K562 (cell line): ENCODE data around the gene TAS2R39. TPM values are rescaled to one million over a fixed set of nuclear protein-coding genes. Genes with fewer than 3 reads are reported as not detected.

Experiments used
- ATAC-seq: fragments of 200-7000 bp; cut with Tn5 transposase; 3 replicates; pipeline ENCODE4 v1.9.1; 2020; ENCODE audit warnings: moderate library complexity
- BruUV-seq: library from RNA; stranded (reverse); fragments of 400-500 nt; replicated peaks from 2 replicates; lab custom pipeline; 2021; lab: Mats Ljungman, UMichigan
- CTCF ChIA-PET: fragments of 300-600 bp; formaldehyde crosslinking; extraction: SDS; loops from one replicate; lab custom pipeline; 2021; ENCODE audit warnings: low intra/inter-chr PET ratio; lab: Yijun Ruan, JAX
- POLR2A ChIA-PET: fragments of 300-600, 350-650 bp; sonication (Branson Sonifier 250); formaldehyde crosslinking; extraction: SDS; loops from one replicate; lab custom pipeline; 2021; ENCODE audit warnings: antibody characterized with exemption, inconsistent platforms; lab: Yijun Ruan, JAX
- DNase-seq, 4 experiments: peaks; one replicate each; pipeline versions ENCODE4 v3.0.0 to v3.0.0-alpha.2; 2011 to 2018; ENCODE audit warnings: low spot score in 3 of 4, mixed read lengths in 3 of 4; ENCODE audit errors: extremely low read depth in 1 of 4
- FAIRE-seq: peaks from 2 replicates; lab custom pipeline; 2011; peaks lifted over from hg19 to GRCh38; lab: Jason Lieb, UNC
- H2AFZ ChIP-seq: 2 replicates; pipeline ENCODE4 v1.6.0; 2011; ENCODE audit warnings: low read depth, low read length, control low read depth, inconsistent platforms
- H3K27ac ChIP-seq: fragments of 200-600 bp; 3 replicates; pipeline ENCODE4 v1.8.0; 2011; ENCODE audit warnings: low read depth, mild to moderate bottlenecking, control low read depth, inconsistent platforms, low read length, moderate library complexity, mixed read lengths; ENCODE audit errors: extremely low read depth
- H3K27me3 ChIP-seq, 2 experiments: fragments of 300-600 bp in 1 of 2; 2 replicates in 1 of 2; 3 replicates in 1 of 2; pipeline versions ENCODE4 v1.6.0 to v1.8.0; 2011; ENCODE audit warnings: inconsistent platforms in 2 of 2, low read length in 2 of 2, mild to moderate bottlenecking in 1 of 2, mixed read lengths in 1 of 2, moderate library complexity in 1 of 2; ENCODE audit not compliant: control insufficient read depth in 2 of 2, insufficient read depth in 2 of 2
- H3K36me3 ChIP-seq: fragments of 300-600 bp; 3 replicates; pipeline ENCODE4 v1.8.0; 2011; ENCODE audit warnings: mild to moderate bottlenecking, low read length, inconsistent platforms; ENCODE audit not compliant: control insufficient read depth, insufficient read depth
- H3K4me1 ChIP-seq, 2 experiments: fragments of 200-600 bp in 1 of 2; replicated peaks in 1 of 2; 2 replicates in 1 of 2; 3 replicates in 1 of 2; pipeline versions ENCODE4 v1.5.1 to v1.8.0; 2011; ENCODE audit warnings: inconsistent platforms in 2 of 2, low read length in 2 of 2, mild to moderate bottlenecking in 1 of 2, mixed read lengths in 1 of 2, moderate library complexity in 1 of 2; ENCODE audit not compliant: control insufficient read depth in 2 of 2, insufficient read depth in 2 of 2
- H3K4me2 ChIP-seq: 2 replicates; pipeline ENCODE4 v1.6.1; 2011; ENCODE audit warnings: low read length, control low read depth, inconsistent platforms, mixed read lengths; ENCODE audit not compliant: insufficient read depth
- H3K4me3 ChIP-seq: fragments of 200-600 bp; sonication (generic), shearing (Covaris generic); 2 replicates; pipeline ENCODE4 v1.5.1; 2016; ENCODE audit warnings: control low read depth, inconsistent platforms
- H3K79me2 ChIP-seq: fragments of 200-600 bp; 3 replicates; pipeline ENCODE4 v1.8.0; 2011; ENCODE audit warnings: low read length, inconsistent platforms; ENCODE audit not compliant: control insufficient read depth, insufficient read depth
- H3K9ac ChIP-seq, 2 experiments: 2 replicates each; pipeline versions ENCODE4 v1.6.0 to v1.6.1; 2011; ENCODE audit warnings: low read depth in 2 of 2, low read length in 2 of 2, control low read depth in 1 of 2, inconsistent platforms in 1 of 2, mild to moderate bottlenecking in 1 of 2, mixed read lengths in 1 of 2; ENCODE audit not compliant: insufficient read depth in 1 of 2
- H3K9me1 ChIP-seq: one replicate; pipeline ENCODE4 v1.6.0; 2011; ENCODE audit warnings: inconsistent platforms, mild to moderate bottlenecking, low read length, moderate library complexity; ENCODE audit not compliant: control insufficient read depth, insufficient read depth
- H3K9me3 ChIP-seq: replicated peaks from 2 replicates; pipeline ENCODE4 v1.5.1; 2011; ENCODE audit warnings: low read depth, low read length, inconsistent platforms; ENCODE audit not compliant: control insufficient read depth, insufficient read depth
- H4K20me1 ChIP-seq: replicated peaks from 2 replicates; pipeline ENCODE4 v1.6.1; 2011; ENCODE audit warnings: low read length, inconsistent platforms, mixed read lengths; ENCODE audit not compliant: control insufficient read depth, insufficient read depth
- CBX3 ChIP-seq, 2 experiments: IDR thresholded peaks; 1 replicate in 1 of 2; 2 replicates in 1 of 2; pipeline ENCODE4 v1.6.1; 2012; ENCODE audit warnings: inconsistent platforms in 2 of 2, low read length in 2 of 2, borderline replicate concordance in 1 of 2, control low read depth in 1 of 2
- HDGF ChIP-seq: fragments of 450-650 bp; IDR thresholded peaks from 2 replicates; pipeline ENCODE4 v1.6.1; 2016
- NR2C1 ChIP-seq, 2 experiments: fragments of 450-650 bp; IDR thresholded peaks; 2 replicates each; pipeline ENCODE4 v1.6.1; 2017; ENCODE audit warnings: mild to moderate bottlenecking in 2 of 2, antibody characterized with exemption in 1 of 2, inconsistent platforms in 1 of 2, missing compliant biosample characterization in 1 of 2, missing genetic modification characterization in 1 of 2
- RBM34 ChIP-seq: fragments of 200-400 bp; formaldehyde crosslinking; IDR thresholded peaks from 2 replicates; pipeline ENCODE4 v1.6.1; 2018; ENCODE audit warnings: low read length, borderline replicate concordance; ENCODE audit not compliant: insufficient read depth
- SPI1 ChIP-seq: IDR thresholded peaks from 2 replicates; pipeline ENCODE4 v1.6.1; 2011; ENCODE audit warnings: low read depth, low read length, control low read depth, borderline replicate concordance
- SRSF1 ChIP-seq: fragments of 200-400 bp; formaldehyde crosslinking; IDR thresholded peaks from 2 replicates; pipeline ENCODE4 v1.6.1; 2017; ENCODE audit warnings: mild to moderate bottlenecking, low read depth, low read length, moderate library complexity
- TCF7L2 ChIP-seq: fragments of 150-350 bp; IDR thresholded peaks from 2 replicates; pipeline ENCODE4 v1.6.1; 2016; ENCODE audit warnings: low read depth, mild to moderate bottlenecking, low read length, moderate library complexity
- ZNF717 ChIP-seq: fragments of 250-450 bp; sonication (Bioruptor Pico); IDR thresholded peaks from 2 replicates; pipeline ENCODE4 v1.5.0; 2021
- WGBS: fragments of 100-300 bp; shearing (Covaris generic); methylation state at CpG from one replicate; pipeline ENCODE4 v1.1.6; 2016; ENCODE audit warnings: low coverage, mixed read lengths; ENCODE audit not compliant: insufficient coverage; ENCODE audit errors: missing lambda C conversion rate; 5-methylcytosine and 5-hydroxymethylcytosine counted together
- in situ Hi-C: fragments of 300-500 bp; cut with MboI; formaldehyde crosslinking; loops from 4 replicates; pipeline ENCODE4 v1.15.0; 2018; ENCODE audit warnings: inconsistent platforms, mixed read lengths
- intact Hi-C: fragments of 100-400 bp; cut with micrococcal nuclease; formaldehyde crosslinking; loops from 2 replicates; pipeline ENCODE4 v1.14.2; 2022
- polyA plus RNA-seq, 8 experiments: library from polyadenylated mRNA; depleted of rRNA in 4 of 8; stranded (reverse) in 5 of 8; unstranded in 3 of 8; fragments of >200 nt; fragmentation: Nextera tagmentation in 2 of 8; fragmentation: Illumina TruSeq in 1 of 8; extraction: Ambion mirVana in 2 of 8; extraction: Trizol in 1 of 8; gene quantifications; 2 replicates each; pipeline versions ENCODE4 v1.2.1 to v1.2.3, GENCODE V29; 2011 to 2014; ENCODE audit warnings: inconsistent platforms in 1 of 8, missing spikeins in 1 of 8
- total RNA-seq, 7 experiments: library from RNA; depleted of rRNA in 6 of 7; stranded (reverse); fragments of >200 nt in 6 of 7; fragmentation: Illumina TruSeq in 2 of 7; extraction: Trizol in 2 of 7; gene quantifications; 2 replicates each; pipeline versions ENCODE4 v1.2.1 to v1.2.3, GENCODE V29; 2011 to 2021; ENCODE audit warnings: low replicate concordance in 1 of 7
- TF ChIP-seq, protein P1 (sequence below): fragments of 450-650 bp; IDR thresholded peaks from 2 replicates; pipeline ENCODE4 v1.6.1; 2018; ENCODE audit not compliant: partially characterized antibody
- TF ChIP-seq, protein P2 (sequence below): sonication (generic); formaldehyde crosslinking; IDR thresholded peaks from 2 replicates; pipeline ENCODE4 v1.8.1; 2023; ENCODE audit warnings: mild to moderate bottlenecking, missing genetic modification reagents, moderate library complexity
- TF ChIP-seq, protein P3 (sequence below): fragments of 250-450 bp; sonication (Bioruptor Pico); IDR thresholded peaks from 2 replicates; pipeline ENCODE4 v1.5.0; 2021; ENCODE audit warnings: mild to moderate bottlenecking, borderline replicate concordance
- TF ChIP-seq, protein P4 (sequence below): fragments of 450-650 bp; conservative IDR thresholded peaks from 2 replicates; pipeline ENCODE4 v1.6.1; 2016; ENCODE audit warnings: missing genetic modification characterization, low read depth, mild to moderate bottlenecking, control low read depth, missing compliant biosample characterization

TAS2R39 gene
- total and polyA plus RNA-seq, 9 of the 15 experiments (the other 6 are each of a cell fraction or from before 2014, with no cell fraction given) = not detected

DNA sequence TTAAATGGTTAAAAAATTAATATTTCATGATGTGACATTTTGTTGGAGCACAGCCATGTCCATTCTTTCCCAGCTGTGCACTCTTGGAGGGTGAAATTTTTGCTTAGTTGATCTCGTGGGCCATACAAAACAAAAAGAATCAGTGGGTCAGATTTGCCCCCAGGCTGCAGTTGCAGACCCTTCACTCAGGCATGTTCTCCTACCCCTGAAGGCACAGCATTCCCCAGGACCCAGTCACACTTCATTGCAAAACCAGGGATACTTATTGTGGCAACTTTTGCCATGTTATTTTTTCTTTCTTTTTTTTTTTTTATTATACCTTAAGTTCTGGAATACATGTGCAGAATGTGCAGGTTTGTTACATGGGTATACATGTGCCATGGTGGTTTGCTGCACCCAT is 44.6 kb downstream of the TAS2R39 start:
- H3K9me1 ChIP-seq = no peaks in the 10 kb centered on the region
- H3K27me3 ChIP-seq = peaks cover 20 to 33% of the 10 kb centered on the region in 2 experiments; a peak in 4 of 5 replicates
- DNase-seq (no peak), ATAC-seq (no peak), FAIRE-seq (no peak)
- no TSS peak for BruUV-seq
- no peaks in the 10 kb centered on the region for H3K36me3 ChIP-seq
- H3K79me2 ChIP-seq = no peaks in the 10 kb centered on the region
- no peak overlapping the region for H3K9ac ChIP-seq
- no peak overlapping the region for H3K27ac ChIP-seq
- no peaks in the 10 kb centered on the region for H3K4me1 ChIP-seq
- H4K20me1 ChIP-seq = no peaks in the 10 kb centered on the region
- no peaks in the 10 kb centered on the region; the same call in 1 of the 2 replicates for H3K9me3 ChIP-seq
- WGBS = 5% methylated on average over 1 of the region's 1 CpG
- in situ Hi-C loops (loop anchor here (10.0 kb wide), 1 partner anchor 603 kb away; no protein-coding TSS in a partner anchor), intact Hi-C loops (no loop called here)
- no peak overlapping the region for H3K4me2 ChIP-seq
- H3K4me3 ChIP-seq = no peak overlapping the region
- ChIA-PET POLR2A (interaction anchor here (0.8 to 1.2 kb wide), 2 partner anchors 9 to 179 kb away, joined by 3 read pairs; no protein-coding TSS in a partner anchor), CTCF (no interaction called here)
- H2AFZ ChIP-seq = no peak overlapping the region
- TF ChIP-seq NR2C1 (IDR thresholded peaks at IDR 0.05) (no peak), NR2C1 (tag; IDR thresholded peaks at IDR 0.05) (no peak), SRSF1 (no peak), RBM34 (no peak), SPI1 (no peak), TCF7L2 (no peak), HDGF (no peak), ZNF717 (CRISPR knock-in tag) (no peak), CBX3 (IDR thresholded peaks at IDR 0.05; ENCODE audit: borderline replicate concordance in 1 of 2, low read length in 2 of 2) (no peak)
- TF ChIP-seq, protein P1, sequence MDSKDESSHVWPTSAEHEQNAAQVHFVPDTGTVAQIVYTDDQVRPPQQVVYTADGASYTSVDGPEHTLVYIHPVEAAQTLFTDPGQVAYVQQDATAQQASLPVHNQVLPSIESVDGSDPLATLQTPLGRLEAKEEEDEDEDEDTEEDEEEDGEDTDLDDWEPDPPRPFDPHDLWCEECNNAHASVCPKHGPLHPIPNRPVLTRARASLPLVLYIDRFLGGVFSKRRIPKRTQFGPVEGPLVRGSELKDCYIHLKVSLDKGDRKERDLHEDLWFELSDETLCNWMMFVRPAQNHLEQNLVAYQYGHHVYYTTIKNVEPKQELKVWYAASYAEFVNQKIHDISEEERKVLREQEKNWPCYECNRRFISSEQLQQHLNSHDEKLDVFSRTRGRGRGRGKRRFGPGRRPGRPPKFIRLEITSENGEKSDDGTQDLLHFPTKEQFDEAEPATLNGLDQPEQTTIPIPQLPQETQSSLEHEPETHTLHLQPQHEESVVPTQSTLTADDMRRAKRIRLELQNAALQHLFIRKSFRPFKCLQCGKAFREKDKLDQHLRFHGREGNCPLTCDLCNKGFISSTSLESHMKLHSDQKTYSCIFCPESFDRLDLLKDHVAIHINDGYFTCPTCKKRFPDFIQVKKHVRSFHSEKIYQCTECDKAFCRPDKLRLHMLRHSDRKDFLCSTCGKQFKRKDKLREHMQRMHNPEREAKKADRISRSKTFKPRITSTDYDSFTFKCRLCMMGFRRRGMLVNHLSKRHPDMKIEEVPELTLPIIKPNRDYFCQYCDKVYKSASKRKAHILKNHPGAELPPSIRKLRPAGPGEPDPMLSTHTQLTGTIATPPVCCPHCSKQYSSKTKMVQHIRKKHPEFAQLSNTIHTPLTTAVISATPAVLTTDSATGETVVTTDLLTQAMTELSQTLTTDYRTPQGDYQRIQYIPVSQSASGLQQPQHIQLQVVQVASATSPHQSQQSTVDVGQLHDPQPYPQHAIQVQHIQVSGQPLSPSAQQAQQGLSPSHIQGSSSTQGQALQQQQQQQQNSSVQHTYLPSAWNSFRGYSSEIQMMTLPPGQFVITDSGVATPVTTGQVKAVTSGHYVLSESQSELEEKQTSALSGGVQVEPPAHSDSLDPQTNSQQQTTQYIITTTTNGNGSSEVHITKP = no peak
- TF ChIP-seq, protein P2, sequence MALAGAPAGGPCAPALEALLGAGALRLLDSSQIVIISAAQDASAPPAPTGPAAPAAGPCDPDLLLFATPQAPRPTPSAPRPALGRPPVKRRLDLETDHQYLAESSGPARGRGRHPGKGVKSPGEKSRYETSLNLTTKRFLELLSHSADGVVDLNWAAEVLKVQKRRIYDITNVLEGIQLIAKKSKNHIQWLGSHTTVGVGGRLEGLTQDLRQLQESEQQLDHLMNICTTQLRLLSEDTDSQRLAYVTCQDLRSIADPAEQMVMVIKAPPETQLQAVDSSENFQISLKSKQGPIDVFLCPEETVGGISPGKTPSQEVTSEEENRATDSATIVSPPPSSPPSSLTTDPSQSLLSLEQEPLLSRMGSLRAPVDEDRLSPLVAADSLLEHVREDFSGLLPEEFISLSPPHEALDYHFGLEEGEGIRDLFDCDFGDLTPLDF (CRISPR knock-in tag) = no peak
- TF ChIP-seq, protein P3, sequence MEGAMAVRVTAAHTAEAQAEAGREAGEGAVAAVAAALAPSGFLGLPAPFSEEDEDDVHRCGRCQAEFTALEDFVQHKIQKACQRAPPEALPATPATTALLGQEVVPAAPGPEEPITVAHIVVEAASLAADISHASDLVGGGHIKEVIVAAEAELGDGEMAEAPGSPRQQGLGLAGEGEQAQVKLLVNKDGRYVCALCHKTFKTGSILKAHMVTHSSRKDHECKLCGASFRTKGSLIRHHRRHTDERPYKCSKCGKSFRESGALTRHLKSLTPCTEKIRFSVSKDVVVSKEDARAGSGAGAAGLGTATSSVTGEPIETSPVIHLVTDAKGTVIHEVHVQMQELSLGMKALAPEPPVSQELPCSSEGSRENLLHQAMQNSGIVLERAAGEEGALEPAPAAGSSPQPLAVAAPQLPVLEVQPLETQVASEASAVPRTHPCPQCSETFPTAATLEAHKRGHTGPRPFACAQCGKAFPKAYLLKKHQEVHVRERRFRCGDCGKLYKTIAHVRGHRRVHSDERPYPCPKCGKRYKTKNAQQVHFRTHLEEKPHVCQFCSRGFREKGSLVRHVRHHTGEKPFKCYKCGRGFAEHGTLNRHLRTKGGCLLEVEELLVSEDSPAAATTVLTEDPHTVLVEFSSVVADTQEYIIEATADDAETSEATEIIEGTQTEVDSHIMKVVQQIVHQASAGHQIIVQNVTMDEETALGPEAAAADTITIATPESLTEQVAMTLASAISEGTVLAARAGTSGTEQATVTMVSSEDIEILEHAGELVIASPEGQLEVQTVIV (CRISPR knock-in tag) = no peak
- TF ChIP-seq, protein P4, sequence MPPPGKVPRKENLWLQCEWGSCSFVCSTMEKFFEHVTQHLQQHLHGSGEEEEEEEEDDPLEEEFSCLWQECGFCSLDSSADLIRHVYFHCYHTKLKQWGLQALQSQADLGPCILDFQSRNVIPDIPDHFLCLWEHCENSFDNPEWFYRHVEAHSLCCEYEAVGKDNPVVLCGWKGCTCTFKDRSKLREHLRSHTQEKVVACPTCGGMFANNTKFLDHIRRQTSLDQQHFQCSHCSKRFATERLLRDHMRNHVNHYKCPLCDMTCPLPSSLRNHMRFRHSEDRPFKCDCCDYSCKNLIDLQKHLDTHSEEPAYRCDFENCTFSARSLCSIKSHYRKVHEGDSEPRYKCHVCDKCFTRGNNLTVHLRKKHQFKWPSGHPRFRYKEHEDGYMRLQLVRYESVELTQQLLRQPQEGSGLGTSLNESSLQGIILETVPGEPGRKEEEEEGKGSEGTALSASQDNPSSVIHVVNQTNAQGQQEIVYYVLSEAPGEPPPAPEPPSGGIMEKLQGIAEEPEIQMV (tag) = no peak
